ENCODE measurements around the gene INTS4.
"Not testable (repeated sequence)": the region's sequence is repeated elsewhere in the genome, so short reads cannot be mapped to it uniquely, and the experiment has no call there.

DNA sequence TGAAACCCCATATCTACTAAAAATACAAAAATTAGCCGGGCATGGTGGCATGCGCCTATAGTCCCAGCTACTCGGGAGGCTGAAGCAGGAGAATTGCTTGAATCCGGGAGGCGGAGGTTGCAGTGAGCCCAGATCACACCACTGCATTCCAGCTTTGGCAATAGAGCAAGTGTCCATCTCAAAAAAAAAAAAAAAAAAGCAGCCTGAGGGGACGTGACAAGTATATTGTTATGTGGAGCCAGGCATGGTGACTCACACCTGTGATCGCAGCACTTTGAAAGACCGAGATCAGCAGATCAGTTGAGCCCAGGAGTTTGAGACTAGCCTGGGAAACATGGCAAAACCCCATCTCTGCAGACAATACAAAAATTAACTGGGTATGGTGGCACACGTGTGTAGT, 34.0 kb upstream of the INTS4 start:
- not testable (repeated sequence) for TF ChIP-seq CTCF (IDR thresholded peaks at IDR 0.05); POLR2AphosphoS5 (IDR thresholded peaks at IDR 0.05; ENCODE audit: insufficient read depth in 1 of 2, low read depth in 1 of 2); POLR2A (IDR thresholded peaks at IDR 0.05)
